Amniotic stem cell (primary cell): ENCODE results near the gene SSBP4.

Source experiments
- DNase-seq: peaks from one replicate; lab custom pipeline; 2025; lab: John Stamatoyannopoulos, UW

Gene SSBP4

GRCh38 chr19:18433015-18433691 is 14.0 kb downstream of the SSBP4 start:
- DNase-seq, result no peak

- DNase-seq, result no peak
Measured at GRCh38 chr19:18433735-18434398, 14.7 kb downstream of the SSBP4 start.

GRCh38 chr19:18434411-18435175 is 15.4 kb downstream of the SSBP4 start:
- no peak for DNase-seq

GRCh38 chr19:18435178-18435841 is 16.1 kb downstream of the SSBP4 start:
- no peak for DNase-seq

- no peak for DNase-seq
Measured at GRCh38 chr19:18435842-18436670, 16.9 kb downstream of the SSBP4 start.

- no peak for DNase-seq
Measured at GRCh38 chr19:18436671-18437490, 17.7 kb downstream of the SSBP4 start.

GRCh38 chr19:18437491-18438330 is 18.5 kb downstream of the SSBP4 start, which contains the start of gene ISYNA1:
Gene ISYNA1 (minus strand): TSS chr19:18438133. CDS start chr19:18437979, 154 bp downstream.
- no peak for DNase-seq

- DNase-seq, result no peak
Measured at GRCh38 chr19:18438331-18439024, 19.3 kb downstream of the SSBP4 start.

GRCh38 chr19:18439025-18439909 is 20.1 kb downstream of the SSBP4 start:
- DNase-seq, result no peak

GRCh38 chr19:18439910-18440237 is 20.7 kb downstream of the SSBP4 start:
- no peak for DNase-seq

- DNase-seq, result no peak
Measured at GRCh38 chr19:18440415-18440877, 21.2 kb downstream of the SSBP4 start.

GRCh38 chr19:18440936-18441803 is 22.0 kb downstream of the SSBP4 start:
- no peak for DNase-seq

GRCh38 chr19:18441804-18442788 is 22.9 kb downstream of the SSBP4 start:
- DNase-seq, result no peak

- no peak for DNase-seq
Measured at GRCh38 chr19:18442941-18443340, 23.7 kb downstream of the SSBP4 start.

GRCh38 chr19:18443406-18443805 is 24.2 kb downstream of the SSBP4 start:
- no peak for DNase-seq

GRCh38 chr19:18443831-18444230 is 24.6 kb downstream of the SSBP4 start:
- DNase-seq, result no peak
